C4-2B (cell line): ENCODE results near the gene LRRC41.

ENCODE experiments used
- CTCF ChIP-seq: fragments of 450-650 bp; conservative IDR thresholded peaks from 2 replicates; pipeline ENCODE4 v1.5.1; 2017; ENCODE audit warnings: mild to moderate bottlenecking
- ZFX ChIP-seq: fragments of 450-650 bp; IDR thresholded peaks from 2 replicates; pipeline ENCODE4 v1.6.1; 2017

GRCh38 chr1:46247436-46248121, 55.8 kb downstream of the LRRC41 start, which contains the start of gene RAD54L:
- TF ChIP-seq CTCF (no peak), ZFX (no peak)
